Osteocyte (in vitro differentiated cells): ENCODE results near the gene KAZALD1. TPM values are rescaled to one million over a fixed set of nuclear protein-coding genes. Genes with fewer than 3 reads are reported as not detected.
A peak's percentile ranks its signal among the peaks of the same experiment; 100 is the strongest.

Experiments
- DNase-seq: peaks from one replicate; pipeline ENCODE4 v3.0.0; 2021; ENCODE audit warnings: mixed read lengths; ENCODE audit not compliant: unreplicated experiment; ENCODE audit errors: extremely low spot score
- H3K27ac Mint-ChIP-seq: one replicate; pipeline ENCODE4 v1.8.0; 2021; ENCODE audit warnings: mild to moderate bottlenecking, mixed read lengths; ENCODE audit not compliant: unreplicated experiment
- H3K27me3 Mint-ChIP-seq: one replicate; pipeline ENCODE4 v1.8.0; 2021; ENCODE audit warnings: mixed read lengths; ENCODE audit not compliant: unreplicated experiment
- H3K36me3 Mint-ChIP-seq: one replicate; pipeline ENCODE4 v1.8.0; 2021; ENCODE audit warnings: mixed read lengths; ENCODE audit not compliant: unreplicated experiment
- H3K4me1 Mint-ChIP-seq: one replicate; pipeline ENCODE4 v1.8.0; 2021; ENCODE audit warnings: mixed read lengths; ENCODE audit not compliant: unreplicated experiment
- H3K4me3 Mint-ChIP-seq: one replicate; pipeline ENCODE4 v1.8.0; 2021; ENCODE audit warnings: mild to moderate bottlenecking, moderate library complexity, mixed read lengths; ENCODE audit not compliant: unreplicated experiment
- H3K9me3 Mint-ChIP-seq: one replicate; pipeline ENCODE4 v1.8.0; 2021; ENCODE audit warnings: mixed read lengths; ENCODE audit not compliant: unreplicated experiment
- CTCF ChIP-seq: fragments of 200-600 bp; sonication (generic); IDR thresholded peaks from 2 replicates; pipeline ENCODE4 v1.5.0; 2021; ENCODE audit warnings: antibody characterized with exemption, mild to moderate bottlenecking, moderate library complexity
- total RNA-seq: library from RNA; stranded (reverse); gene quantifications from 2 replicates; pipeline ENCODE4 v1.2.1, GENCODE V29; 2021

Gene KAZALD1
- total RNA-seq, 1 donor from 2014 or later = 49.0 TPM

DNA sequence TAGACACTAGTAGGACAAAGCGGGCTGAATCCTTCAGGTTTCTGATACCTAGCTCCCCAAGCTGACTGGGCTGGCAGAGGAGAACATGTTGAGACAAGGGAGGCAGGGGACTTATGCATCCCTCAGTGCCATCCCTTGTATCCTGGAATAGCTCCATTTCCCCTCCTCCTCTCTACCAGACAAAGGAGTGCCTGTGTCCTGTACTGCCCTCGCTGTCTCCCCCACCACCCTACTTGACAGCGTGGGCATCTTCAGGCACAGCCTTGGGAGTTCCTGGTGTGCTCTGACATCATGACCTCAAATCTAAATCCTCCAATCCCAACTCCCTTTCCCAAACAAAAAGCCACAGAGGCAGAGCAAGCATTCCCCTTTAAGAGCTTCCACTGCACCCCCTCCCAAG lies 21.7 kb upstream of the KAZALD1 start:
- H3K4me1 Mint-ChIP-seq = peaks cover 29% of the 10 kb centered on the region
- no peak for TF ChIP-seq CTCF
- H3K27ac Mint-ChIP-seq = no peak overlapping the region
- H3K27me3 Mint-ChIP-seq = no peaks in the 10 kb centered on the region
- H3K9me3 Mint-ChIP-seq = no peaks in the 10 kb centered on the region
- peaks cover 21% of the 10 kb centered on the region for H3K36me3 Mint-ChIP-seq
- no peak for DNase-seq
- no peak overlapping the region for H3K4me3 Mint-ChIP-seq

GRCh38 chr10:101040851-101041250 lies 20.9 kb upstream of the KAZALD1 start:
- H3K27me3 Mint-ChIP-seq = no peaks in the 10 kb centered on the region
- H3K9me3 Mint-ChIP-seq = no peaks in the 10 kb centered on the region
- peaks cover 29% of the 10 kb centered on the region for H3K4me1 Mint-ChIP-seq
- peak overlapping the region; percentile 78 for H3K27ac Mint-ChIP-seq
- no peak overlapping the region for H3K4me3 Mint-ChIP-seq
- H3K36me3 Mint-ChIP-seq = peaks cover 21% of the 10 kb centered on the region
- TF ChIP-seq CTCF = no peak
- DNase-seq = no peak

DNA sequence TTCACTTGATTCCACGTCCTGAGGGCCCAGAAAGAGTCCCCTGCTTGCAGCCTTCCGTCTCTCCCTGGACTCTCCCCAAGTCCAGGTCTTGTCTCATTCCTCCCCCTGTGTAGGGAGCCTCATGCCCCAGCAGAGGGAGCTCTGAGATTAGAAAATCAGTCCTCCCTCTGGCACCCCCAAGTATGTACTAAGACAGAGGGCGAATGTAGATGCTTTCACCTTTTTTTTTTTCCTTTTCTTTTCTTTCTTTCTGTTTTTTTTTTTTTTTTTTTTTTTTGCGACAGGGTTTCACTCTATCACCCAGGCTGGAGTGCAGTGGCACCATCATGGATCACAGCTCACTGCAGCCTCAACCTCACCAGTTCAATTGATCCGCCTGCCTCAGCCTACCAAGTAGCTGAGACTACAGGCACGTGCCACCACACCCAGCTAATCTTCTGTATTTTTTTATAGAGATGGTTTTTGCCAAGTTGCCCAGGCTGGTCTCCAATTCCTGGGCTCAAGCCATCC lies 20.5 kb upstream of the KAZALD1 start:
- peaks cover 20% of the 10 kb centered on the region for H3K36me3 Mint-ChIP-seq
- DNase-seq = peak; percentile 91
- peaks cover 30% of the 10 kb centered on the region for H3K4me1 Mint-ChIP-seq
- peak; percentile 86 for TF ChIP-seq CTCF
- H3K27me3 Mint-ChIP-seq = no peaks in the 10 kb centered on the region
- H3K9me3 Mint-ChIP-seq = no peaks in the 10 kb centered on the region
- H3K27ac Mint-ChIP-seq = peak overlapping the region; percentile 100
- no peak overlapping the region for H3K4me3 Mint-ChIP-seq

DNA sequence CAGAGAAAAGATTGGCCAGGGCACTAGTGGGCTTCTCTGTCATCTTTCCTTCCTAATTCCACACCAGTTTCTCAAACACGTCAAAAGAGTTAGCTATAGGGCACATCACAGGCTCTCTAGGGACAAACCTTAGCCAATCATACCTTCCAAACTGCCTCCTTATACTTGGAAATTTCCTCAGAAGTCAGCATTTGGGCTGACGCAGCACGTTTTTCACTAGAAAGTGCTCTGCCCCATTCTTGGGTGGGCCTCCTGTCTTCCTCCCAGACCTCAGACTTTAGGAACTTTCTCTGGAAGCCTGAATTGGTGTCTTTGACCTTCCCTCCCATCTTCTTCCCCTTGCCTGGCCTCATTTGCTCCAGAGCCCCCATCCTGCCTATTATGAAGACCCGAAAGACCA lies 19.7 kb upstream of the KAZALD1 start:
- H3K4me1 Mint-ChIP-seq = peaks cover 35% of the 10 kb centered on the region
- no peak for TF ChIP-seq CTCF
- H3K4me3 Mint-ChIP-seq = peak overlapping the region; percentile 86
- H3K27ac Mint-ChIP-seq = peak overlapping the region; percentile 100
- no peaks in the 10 kb centered on the region for H3K9me3 Mint-ChIP-seq
- peaks cover 4% of the 10 kb centered on the region for H3K27me3 Mint-ChIP-seq
- peaks cover 17% of the 10 kb centered on the region for H3K36me3 Mint-ChIP-seq
- DNase-seq = no peak

DNA sequence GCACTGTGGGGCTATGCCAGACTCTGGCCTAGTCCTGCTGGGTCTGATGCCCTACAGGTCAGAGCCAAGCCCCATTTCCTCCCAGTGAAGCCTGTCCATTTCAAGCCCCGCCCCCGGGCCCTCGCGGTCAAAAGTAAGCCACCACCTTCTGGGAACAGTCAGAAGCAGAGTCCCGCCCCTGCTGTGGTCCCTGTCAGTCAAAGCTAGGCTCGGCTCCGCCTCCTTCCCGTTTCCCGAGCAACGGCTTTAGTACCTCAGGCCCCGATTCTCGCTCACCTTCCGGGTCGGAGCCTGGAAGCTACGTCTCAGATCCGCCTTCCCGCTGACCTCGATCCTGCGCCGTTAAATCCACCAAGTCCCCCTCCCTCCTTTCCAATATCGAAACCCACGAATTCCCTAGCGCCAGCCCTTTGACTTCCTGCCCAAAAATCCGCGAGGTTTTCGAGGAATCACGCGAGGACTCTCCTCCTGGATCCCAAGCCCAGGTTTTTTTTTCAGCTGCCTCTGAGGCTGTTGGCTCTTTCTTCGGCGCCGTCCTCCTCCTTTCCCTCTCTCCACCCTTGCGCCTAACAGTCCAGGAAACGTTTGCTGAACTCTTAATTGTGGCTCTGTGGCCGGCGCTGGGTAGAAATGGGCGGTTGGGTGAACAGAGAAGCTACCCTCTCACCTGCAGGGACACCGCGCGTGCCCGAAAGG lies 19.0 kb upstream of the KAZALD1 start:
- peak overlapping the region; percentile 100 for H3K27ac Mint-ChIP-seq
- peaks cover 36% of the 10 kb centered on the region for H3K4me1 Mint-ChIP-seq
- peak overlapping the region; percentile 86 for H3K4me3 Mint-ChIP-seq
- peaks cover 4% of the 10 kb centered on the region for H3K27me3 Mint-ChIP-seq
- no peak for TF ChIP-seq CTCF
- DNase-seq = peak; percentile 96
- peaks cover 10% of the 10 kb centered on the region for H3K36me3 Mint-ChIP-seq
- H3K9me3 Mint-ChIP-seq = no peaks in the 10 kb centered on the region
